Right lung (tissue), 5 donors: ENCODE results near the gene UBE2F. TPM values are rescaled to one million over a fixed set of nuclear protein-coding genes. Genes with fewer than 3 reads are reported as not detected.
"Not testable (repeated sequence)": the region's sequence is repeated elsewhere in the genome, so short reads cannot be mapped to it uniquely, and the experiment has no call there.

Experiments used
- DNase-seq, 2 donors: peaks; one replicate each; pipeline ENCODE4 v3.0.0-alpha.2; 2013
- polyA plus RNA-seq, 5 donors: library from polyadenylated mRNA; unstranded; fragments of 120-200 nt; gene quantifications; one replicate each; pipeline versions ENCODE4 v1.2.1 to v1.2.3, GENCODE V29; 2013; ENCODE audit warnings: inconsistent platforms in 1 of 5, low replicate concordance in 1 of 5; ENCODE audit not compliant: insufficient read length in 5 of 5, insufficient read depth in 1 of 5

Gene UBE2F
- polyA plus RNA-seq, 5 donors: 33.3 to 39.7 (median 37.4) TPM

DNA sequence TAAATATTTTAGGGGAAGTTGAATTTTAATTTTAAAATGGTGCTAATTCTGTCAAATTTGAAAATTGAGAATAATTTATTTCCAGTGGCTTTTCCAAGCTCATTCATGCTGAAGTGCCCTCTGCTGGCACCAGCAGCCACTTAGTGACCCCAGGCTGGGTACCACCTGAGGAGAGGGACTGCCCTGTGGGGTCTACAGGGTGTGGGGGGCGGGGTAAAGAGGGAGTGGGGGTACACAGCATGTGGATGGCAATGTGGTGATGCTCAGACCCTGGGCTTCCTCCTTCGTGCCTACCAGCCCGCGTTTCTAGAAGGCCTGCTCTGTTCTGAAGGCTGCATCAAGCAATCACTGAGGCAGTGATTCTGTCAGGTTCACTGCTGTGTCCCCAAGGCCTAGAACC, 48.9 kb downstream of the UBE2F start:
- no peak for DNase-seq

DNA sequence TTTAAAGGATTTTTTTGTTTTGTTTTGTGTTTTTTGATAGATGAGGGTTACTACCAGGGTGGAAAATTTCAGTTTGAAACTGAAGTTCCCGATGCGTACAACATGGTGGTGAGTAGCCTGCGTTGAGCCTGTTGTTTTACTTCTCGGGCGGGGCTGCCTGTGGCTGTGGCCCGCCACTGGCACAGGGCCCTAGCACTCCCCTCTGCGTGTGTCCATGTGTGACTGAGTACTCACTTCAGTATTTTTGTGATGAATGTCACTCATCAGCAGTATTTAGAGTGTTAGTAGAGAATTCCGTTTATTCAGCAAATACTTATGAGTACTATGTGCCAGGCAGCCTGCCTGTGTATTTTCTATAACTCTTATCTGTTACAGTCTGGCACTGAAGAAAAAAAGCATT, 49.7 kb downstream of the UBE2F start:
- DNase-seq: peak in 1 of 2 donors; percentile 6

DNA sequence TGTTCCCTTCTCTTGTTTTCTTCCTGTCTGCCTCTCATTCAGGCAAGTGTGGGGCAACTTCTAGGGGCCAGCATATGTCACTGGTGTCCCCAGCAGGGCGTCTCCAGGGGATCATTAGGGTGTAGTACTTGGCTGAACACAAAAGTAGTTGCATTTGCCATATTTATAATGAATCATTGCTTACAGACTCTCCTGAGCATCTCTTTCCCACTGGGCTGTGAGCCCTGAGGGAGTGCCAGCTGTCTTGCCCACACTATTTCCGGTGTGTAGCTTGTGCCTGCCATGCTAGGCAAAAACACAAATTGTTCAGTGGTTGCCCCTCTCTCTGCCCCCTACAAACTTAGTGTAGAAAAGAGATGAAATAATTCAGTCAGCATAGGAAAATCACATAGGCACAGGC, 53.1 kb downstream of the UBE2F start:
- DNase-seq: no peak

DNA sequence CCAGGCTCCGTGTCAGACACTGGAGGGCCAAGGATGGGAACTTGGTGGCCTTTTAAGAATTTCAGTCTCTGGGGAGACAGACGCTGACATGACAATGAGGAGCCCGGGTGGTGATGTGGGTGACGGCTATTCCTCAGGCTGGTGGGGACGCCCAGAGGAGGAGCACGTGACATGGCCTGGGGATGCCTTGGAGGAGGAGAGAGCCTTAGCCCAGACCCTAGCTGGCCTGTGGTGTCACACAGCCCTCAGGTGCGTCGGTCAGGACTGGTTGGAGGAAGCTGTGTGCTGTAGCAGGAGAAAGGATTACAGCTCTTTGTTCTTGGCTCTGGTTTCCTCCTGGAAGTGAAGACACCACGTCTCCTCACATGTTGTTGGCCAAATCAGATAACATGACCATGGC, 54.0 kb downstream of the UBE2F start:
- no peak for DNase-seq

DNA sequence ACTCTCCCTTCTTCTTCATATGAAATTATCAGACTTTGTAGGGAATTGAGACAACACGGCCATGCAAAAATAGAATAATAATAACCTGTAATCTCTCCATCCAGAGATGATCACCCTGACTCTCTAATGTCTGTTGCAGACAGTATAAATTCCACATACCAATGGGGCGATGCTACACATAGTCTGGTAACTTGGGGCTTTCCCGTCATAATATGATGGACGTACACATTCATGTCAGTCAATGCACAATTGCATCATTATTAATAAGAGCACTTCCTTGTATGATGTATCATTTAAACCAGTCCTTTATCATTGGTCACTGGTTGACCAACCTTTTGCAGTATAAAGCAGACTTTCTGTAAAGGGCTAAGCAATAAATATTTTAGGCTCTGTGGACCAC, 54.5 kb downstream of the UBE2F start:
- DNase-seq: no peak

DNA sequence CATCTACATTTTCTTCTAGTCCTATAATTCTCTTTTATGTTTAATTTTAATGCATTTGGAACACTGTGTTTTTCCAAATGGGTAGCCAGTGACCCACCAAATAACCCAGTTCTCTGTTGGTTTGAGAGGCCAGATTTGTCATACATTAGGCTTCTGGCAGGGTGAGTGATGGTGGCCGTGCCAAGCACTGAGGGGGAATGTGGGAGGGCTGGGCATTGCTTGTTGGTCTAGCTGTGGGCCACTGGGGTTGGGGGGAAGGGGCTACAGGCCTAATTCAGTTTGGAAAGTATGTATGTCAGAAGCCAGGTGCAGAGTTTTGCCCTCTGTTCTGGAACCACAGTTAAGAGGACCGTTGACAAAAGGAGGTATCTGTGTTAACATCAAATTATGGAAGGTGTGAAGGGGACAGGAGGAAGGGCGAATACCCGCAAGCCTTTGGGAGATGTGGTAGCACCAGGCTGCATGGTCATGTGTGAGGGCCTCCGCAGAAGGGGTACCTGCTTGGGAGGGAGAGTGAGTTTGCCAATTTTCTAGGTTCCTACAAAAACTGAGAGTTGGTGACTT, 55.9 kb downstream of the UBE2F start:
- DNase-seq: no peak

DNA sequence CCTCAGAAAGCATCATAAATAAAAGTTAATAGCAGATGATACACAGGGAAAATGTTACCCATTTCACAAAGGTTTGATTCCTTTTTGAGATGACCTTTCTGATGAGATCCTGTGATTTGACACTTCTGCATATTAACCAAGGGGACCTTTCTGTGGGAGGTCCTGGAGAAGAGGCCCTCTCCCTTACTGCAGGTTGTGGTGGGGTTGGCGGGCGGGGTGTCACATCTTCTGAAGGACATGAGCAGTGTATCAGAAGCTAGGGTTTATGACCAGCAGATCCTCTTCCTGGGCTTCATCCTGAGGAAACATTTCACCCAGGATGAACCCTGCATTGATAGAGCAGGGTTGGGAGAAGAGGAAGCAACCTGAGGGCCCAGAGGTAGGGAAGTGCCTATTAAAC, 56.8 kb downstream of the UBE2F start:
- no peak for DNase-seq

DNA sequence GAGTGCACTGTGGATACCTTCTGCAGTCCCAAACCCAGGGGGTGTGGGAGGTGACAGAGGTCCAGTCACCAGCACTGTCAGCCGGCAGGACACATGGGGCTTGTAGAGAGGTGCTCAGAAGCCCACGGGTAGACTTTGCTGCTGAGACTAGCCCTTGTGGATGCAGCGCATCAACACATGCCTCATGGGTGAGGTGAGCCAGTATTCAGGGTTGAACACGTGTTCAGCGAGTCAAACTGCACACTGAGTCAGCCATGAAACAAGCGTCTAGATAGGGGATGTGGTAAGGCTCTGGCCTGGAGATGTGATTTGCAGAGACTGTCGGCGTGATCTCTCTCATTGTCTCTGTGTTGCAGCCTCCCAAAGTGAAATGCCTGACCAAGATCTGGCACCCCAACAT, 58.2 kb downstream of the UBE2F start:
- DNase-seq: no peak

DNA sequence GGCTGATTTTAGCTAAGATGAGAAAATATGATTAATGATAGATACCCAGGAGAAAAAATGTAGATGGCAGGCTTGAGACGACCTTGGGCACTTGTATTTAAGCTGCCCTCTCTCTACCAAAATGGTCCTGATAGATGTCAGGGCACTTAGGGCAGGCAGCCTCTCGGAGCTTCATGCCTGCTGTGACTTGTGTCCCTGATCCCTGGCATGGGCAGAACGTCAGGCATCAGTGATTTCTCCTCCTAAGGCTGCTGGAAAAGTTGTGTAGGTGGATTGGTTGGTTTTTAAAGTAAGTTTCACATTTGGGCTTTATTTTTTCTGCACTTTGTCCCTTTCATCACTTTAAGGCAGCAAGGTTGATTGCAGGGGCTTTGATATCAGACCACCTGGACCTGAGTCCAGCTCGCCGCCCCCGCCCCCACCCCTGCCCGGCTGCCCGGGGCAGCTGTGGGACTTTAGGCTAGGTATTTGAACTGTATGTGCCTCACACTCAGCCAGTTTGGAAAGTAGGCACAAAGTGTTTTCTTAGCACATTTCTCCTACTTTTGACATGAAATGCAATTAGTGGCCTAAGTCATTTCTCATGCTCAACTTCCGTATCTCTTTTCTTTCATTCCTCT, 59.0 kb downstream of the UBE2F start:
- DNase-seq: no peak

DNA sequence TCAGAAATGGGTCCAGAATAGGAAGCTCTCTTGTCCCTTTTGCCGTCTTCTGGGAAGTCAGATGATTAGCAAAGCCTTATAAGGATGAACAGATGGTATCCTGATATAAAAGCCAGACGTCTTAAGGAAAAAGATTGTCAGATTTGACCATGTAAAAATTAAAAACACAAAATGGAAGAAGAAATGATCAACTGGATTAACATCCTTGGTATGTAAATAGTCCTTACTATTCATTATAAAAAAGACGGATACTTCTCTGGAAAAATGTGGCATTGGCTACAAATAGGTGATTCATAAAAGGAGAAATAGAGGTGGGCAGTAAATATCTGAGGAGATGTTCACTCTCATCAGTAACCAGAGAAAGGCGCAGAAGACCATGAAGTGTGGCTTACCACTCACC, 60.2 kb downstream of the UBE2F start:
- no peak for DNase-seq

DNA sequence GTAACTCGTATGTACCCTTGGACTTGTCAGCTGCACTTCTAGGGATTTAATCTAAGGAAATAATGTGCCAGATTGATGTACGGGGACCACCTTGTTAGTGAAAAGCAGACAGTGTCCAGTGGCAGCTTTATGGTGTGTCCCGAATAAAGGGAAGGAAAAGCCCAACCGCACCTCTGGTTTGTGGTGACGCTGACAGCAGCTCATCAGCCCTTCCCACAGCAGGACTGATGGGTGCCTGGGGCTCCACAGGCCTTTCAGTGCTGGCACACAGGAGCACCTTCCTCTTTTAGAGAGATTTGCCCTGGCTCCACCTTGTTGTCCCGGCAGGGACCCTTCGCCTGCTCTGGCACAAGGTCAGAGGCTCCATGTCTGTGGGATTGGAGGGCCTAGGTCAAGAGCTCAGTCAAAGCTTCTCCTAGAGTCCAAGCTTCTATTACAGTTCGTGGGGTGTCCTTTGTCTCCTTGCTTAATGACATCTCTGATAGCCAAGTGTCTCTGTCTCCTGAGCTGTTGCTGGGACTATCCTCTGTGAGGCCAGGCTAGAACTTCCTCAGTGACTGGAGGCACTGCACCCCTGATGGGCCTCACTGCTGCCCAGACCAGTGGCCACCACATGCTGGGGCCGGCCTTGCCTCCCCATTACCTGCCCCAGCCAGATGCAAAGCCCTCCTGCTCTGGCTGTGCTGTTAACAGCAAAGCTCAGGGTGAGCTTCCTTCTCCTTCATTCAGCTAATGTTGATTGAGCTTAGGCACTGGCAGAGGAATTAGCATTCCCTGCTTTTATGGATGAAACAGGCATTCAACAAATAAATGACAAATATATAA, 61.0 kb downstream of the UBE2F start:
- DNase-seq: no peak

DNA sequence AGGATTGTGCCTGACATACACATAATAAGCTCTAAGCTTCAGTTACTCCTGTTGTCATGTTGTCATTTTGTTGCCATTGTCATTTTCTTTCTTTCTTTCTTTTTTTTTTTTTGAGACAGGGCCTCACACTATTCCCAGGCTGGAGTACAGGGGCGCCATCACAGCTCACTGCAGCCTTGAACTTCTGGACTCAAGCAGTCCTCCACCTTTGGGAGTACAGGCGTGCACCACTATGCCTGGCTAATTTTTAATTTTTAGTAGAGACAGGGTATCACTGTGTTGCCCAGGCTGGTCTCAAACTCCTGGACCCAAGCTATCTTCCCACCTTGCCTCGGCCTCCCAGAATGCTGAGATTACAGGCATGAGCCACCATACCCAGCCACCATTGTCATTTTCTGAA, 63.0 kb downstream of the UBE2F start:
- no peak for DNase-seq

DNA sequence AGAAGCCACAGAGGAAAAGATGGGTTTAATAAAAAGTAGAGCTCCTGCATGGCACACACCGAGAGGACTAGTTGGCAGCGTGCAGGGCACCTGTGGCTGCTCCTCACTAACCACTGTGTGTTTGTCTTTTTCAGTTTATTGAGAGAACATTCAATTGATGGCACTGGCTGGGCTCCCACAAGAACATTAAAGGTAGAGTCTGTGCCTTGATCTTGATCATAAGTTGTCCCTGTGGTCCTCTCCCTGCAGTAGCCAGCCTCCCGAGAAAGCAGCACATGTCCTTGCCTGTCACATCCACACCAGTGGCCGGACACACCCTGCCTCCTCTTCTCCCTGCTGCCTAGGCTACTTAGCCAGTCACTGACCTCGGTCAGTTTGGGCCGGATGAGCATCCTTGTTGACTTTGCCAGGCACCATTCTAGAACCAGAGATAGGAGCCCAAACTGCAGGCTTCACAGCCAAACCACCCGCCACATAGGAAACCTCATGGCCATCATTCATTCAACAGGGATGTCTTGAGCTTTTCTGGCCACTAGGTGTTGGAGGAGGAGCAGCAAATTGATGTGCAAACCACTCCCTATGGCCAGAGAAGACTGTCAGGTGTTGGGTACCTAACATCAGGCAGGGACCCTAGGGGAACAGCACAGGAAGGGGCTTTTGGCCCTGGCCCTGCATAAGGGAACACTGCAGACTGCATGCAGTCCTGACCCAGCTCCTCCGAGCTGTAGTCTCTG, 63.8 kb downstream of the UBE2F start:
- no peak for DNase-seq

DNA sequence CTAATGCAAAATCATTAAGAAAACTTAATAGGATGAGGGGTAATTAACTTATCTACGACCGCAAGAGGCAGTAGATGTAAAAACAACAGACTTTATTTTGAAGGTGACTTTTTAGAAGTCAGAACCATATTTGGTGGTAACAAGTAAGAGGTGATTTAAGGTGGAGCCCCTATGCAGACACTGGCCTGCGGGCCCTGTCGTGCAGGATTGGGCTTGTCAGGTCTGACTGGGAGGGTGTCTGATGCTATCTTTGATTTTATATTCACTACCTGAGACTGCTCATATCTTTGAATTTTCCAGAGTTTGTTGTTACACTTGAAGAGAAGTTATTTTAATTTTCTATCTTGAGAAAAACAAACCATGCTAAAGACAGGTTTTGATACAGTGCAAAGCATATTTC, 64.9 kb downstream of the UBE2F start:
- no peak for DNase-seq

DNA sequence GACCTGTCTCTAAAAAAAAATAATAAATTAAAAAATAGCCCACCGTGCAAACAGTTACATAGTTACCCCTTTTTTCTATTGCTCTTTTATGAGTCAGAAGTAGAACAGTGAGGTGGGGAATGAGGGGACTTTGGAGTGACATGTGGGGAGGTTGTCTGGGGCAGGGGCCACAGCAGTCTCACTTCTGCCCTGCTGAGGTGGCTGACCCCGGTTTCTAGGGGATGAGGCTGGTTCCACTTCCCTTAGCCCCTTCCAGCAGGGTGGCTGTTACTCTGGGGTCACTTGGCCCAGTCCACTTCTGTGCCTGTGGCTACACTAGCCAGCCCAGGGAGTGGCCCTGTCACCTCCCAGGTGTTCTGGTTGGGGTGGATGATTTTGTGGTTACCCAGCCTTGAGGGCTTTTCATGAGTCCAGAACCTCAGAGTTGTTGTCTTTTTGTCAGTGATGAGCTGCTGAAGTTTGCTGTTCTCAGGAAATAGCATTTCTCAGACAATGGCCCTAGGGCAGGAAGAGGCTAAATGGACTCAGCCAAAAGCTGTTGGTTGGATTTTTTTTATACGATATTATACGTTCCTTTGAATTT, 66.0 kb downstream of the UBE2F start:
- DNase-seq: no peak

DNA sequence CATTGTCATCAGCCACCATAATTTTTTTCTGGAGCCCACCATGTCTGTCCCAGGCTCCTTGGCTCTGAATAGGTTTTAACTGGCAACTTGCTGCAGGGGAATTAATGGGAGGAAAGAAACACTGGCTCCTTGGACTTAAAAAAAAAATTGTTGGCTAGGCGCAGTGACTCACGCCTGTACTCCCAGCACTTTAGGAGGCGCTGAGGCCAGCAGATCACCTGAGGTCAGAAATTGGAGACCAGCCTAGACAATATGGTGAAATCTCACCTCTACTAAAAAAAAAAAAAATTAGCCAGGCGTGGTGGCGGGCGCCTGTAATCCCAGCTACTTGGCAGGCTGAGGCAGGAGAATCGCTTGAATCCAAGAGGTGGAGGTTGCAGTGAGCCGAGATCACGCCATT, 67.2 kb downstream of the UBE2F start:
- not testable (repeated sequence) for DNase-seq

DNA sequence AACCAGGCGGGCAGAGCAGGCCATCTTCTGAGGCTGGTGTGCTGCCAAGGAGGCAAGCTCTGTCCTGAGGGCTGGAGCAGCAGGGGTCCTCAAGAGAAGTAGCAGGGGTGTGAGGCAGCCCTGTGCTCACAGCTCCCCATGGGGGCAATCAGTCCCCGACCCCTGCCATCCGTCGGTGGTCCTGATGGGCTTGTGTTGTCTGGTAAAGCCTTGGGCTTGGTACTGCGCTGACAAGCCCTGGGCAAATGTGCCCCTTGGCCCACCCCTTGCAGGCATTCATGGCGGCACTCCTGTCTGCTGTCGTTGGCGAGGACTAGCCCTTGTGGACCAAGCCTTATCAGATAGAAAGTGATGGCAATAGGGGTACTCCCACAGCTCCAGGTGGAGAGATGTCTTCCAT, 71.4 kb downstream of the UBE2F start:
- DNase-seq: no peak

DNA sequence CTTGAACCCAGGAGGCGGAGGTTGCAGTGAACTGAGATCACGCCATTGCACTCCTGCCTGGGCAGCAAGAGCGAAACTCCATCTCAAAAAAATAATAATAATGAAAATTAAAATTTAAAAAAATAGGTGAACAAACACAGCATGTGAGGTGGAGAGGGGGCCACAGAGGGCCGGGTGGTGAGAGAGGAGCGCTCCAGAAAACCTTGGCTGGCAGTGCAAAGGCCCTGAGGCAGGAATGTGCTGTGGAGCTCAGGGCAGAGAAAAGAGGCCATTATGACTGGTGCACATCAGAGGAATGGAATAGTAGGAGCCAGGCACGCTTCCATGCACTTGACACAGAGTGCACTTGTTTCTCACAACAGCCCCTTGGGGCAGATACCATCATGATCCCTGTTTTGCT, 72.3 kb downstream of the UBE2F start:
- no peak for DNase-seq

DNA sequence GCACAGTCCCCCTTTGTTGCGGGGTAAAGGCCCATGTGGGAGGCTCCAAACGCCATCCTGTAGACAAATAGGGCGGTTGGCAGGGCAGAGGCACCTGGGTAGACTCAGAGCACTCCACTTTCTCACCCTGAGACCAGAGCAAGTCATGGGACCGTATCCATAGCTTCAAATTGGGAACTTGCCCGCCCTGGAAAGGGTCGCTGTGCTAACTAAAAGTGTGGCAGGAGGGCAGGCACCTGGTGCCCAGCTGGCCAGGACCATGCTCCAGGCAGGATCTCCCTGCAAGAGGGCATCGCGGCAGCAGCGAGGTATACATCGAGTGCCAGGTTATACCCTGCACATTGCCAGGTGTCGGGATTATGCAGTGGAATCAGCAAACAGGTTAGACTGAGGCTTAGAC, 73.2 kb downstream of the UBE2F start:
- no peak for DNase-seq

DNA sequence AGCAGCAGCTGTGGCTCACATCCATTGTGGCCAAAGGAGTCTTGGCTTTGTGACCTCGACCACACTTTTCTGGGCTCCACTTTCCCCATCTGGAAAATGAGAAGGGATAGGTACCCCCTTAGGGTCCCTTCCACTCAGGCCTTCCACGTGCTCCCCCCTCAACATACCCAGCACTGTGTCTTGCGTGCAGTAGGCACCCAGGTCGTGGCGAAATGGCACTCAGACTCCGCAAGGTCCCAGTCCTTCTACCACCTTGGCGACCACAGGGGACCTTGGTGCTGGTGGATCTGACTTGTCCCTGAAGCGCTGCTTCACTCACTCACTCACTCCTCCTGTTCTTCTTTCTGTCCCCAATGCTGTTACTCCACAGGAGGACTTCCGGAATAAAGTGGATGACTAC, 74.1 kb downstream of the UBE2F start:
- DNase-seq: no peak

DNA sequence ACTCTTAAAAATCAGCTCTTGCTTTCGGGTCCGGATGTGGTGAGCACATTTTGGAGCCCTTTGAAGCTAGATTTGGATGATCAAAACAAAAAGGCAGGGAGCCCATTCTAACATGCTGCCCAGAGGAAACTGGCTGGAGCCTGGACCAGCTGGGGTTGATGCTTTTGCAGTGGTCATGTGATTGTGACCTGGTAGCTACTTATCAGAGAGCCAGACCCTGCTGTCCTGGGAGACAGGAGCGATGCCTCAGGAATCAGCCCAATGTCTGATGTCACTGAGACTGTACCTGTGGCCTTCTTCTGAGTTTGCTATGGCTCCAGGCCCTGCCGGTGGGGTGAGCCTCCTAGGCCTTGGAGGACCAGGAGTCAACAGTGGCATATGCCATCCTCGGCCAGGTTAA, 75.3 kb downstream of the UBE2F start:
- DNase-seq: no peak

DNA sequence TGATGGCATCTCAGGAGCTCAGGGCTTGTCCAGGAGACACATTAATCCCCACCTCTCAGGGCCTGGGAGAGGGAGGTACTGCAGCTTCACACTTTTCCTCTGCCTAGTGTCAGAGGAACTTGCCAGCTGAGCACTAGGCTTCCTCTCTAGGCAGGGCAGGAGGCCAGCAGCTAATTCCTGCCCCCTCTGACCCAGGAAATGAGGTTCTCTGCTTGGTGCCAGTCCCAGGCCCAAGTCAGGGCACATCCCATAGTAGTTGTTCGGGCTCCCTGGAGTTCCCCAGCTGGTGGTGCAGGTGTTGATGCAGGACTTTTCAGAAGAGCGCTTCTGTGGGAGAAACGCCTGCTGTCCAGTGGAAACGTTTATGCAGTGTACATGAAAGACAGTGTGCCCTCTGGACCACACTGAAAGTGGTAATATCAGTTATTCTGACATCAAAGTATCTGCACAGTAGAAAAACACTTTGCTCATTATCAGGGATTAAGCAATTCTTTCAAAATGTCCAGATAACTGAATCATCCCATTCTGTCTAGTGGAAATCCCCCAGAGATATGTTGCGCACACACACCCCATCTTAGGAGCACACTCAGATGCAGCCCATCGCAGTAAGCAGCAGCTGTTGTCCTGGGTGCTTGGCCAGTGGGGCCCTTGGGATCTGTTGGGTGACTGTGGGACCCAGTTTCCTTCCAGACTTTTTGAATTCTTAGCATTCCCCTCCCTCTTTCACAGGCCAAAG, 76.2 kb downstream of the UBE2F start:
- no peak for DNase-seq
